HepG2 (cell line): ENCODE results near the gene SLFNL1. TPM values are rescaled to one million over a fixed set of nuclear protein-coding genes. Genes with fewer than 3 reads are reported as not detected.

Experiments
- GATAD1 ChIP-seq: IDR thresholded peaks from 2 replicates; pipeline ENCODE4 v1.6.1; 2016; ENCODE audit warnings: missing genetic modification reagents, missing compliant biosample characterization
- GATAD2A ChIP-seq: IDR thresholded peaks from 2 replicates; pipeline ENCODE4 v1.6.1; 2016
- GTF3A ChIP-seq: sonication (generic); formaldehyde crosslinking; conservative IDR thresholded peaks from 2 replicates; pipeline ENCODE4 v1.4.0; 2020; ENCODE audit warnings: mild to moderate bottlenecking, missing genetic modification reagents
- ISL2 ChIP-seq: sonication (generic); formaldehyde crosslinking; IDR thresholded peaks from 2 replicates; pipeline ENCODE4 v1.5.0; 2020; ENCODE audit warnings: missing genetic modification reagents
- MIER2 ChIP-seq: IDR thresholded peaks from 2 replicates; pipeline ENCODE4 v1.6.1; 2016; ENCODE audit warnings: missing biosample characterization, missing genetic modification reagents
- NR2F2 ChIP-seq: IDR thresholded peaks from 2 replicates; pipeline ENCODE4 v1.6.1; 2012; ENCODE audit warnings: low read depth, inconsistent platforms, borderline replicate concordance
- PRDM10 ChIP-seq: sonication (generic); formaldehyde crosslinking; IDR thresholded peaks from 2 replicates; pipeline ENCODE4 v1.4.0; 2020; ENCODE audit warnings: low read depth, missing genetic modification reagents
- XRCC5 ChIP-seq: fragments of 200-400 bp; formaldehyde crosslinking; optimal IDR thresholded peaks from 2 replicates; pipeline ENCODE3; 2017; ENCODE audit warnings: mild to moderate bottlenecking, low read length
- ZNF230 ChIP-seq: sonication (generic); formaldehyde crosslinking; IDR thresholded peaks from 2 replicates; pipeline ENCODE4 v1.4.0; 2020; ENCODE audit warnings: mild to moderate bottlenecking, missing genetic modification reagents
- ZNF280B ChIP-seq: sonication (generic); formaldehyde crosslinking; IDR thresholded peaks from 2 replicates; pipeline ENCODE4 v1.5.0; 2020; ENCODE audit warnings: missing genetic modification reagents, mild to moderate bottlenecking, borderline replicate concordance
- ZNF33B ChIP-seq: sonication (generic); formaldehyde crosslinking; IDR thresholded peaks from 2 replicates; pipeline ENCODE4 v1.5.1; 2020; ENCODE audit warnings: mild to moderate bottlenecking, missing genetic modification reagents
- ZNF430 ChIP-seq: sonication (generic); formaldehyde crosslinking; IDR thresholded peaks from 2 replicates; pipeline ENCODE4 v1.9.0; 2021; ENCODE audit warnings: mild to moderate bottlenecking, missing genetic modification reagents
- ZNF580 ChIP-seq: IDR thresholded peaks from 2 replicates; pipeline ENCODE4 v1.6.1; 2016; ENCODE audit warnings: low read depth, borderline replicate concordance
- ZNF615 ChIP-seq: sonication (generic); formaldehyde crosslinking; IDR thresholded peaks from 2 replicates; pipeline ENCODE4 v1.5.0; 2020; ENCODE audit warnings: mild to moderate bottlenecking, missing genetic modification reagents, borderline replicate concordance
- polyA plus RNA-seq, 8 experiments: library from polyadenylated mRNA; depleted of rRNA in 3 of 8; stranded (reverse) in 7 of 8; unstranded in 1 of 8; fragments of >200 nt; fragmentation: Illumina TruSeq in 4 of 8; extraction: Trizol in 4 of 8; gene quantifications; 2 replicates each; pipeline versions ENCODE4 v1.2.1 to v1.2.3, GENCODE V29; 2011 to 2016; ENCODE audit warnings: low read depth in 4 of 8, missing spikeins in 1 of 8, mixed read lengths in 1 of 8; ENCODE audit not compliant: insufficient read depth in 1 of 8
- total RNA-seq, 5 experiments: library from RNA; depleted of rRNA; stranded (reverse); fragments of >200 nt; fragmentation: Illumina TruSeq; extraction: Trizol; gene quantifications; 2 replicates each; pipeline ENCODE4 v1.2.3, GENCODE V29; 2016; ENCODE audit warnings: low read depth in 1 of 5
- TF ChIP-seq, protein P1 (sequence below): sonication (generic); formaldehyde crosslinking; conservative IDR thresholded peaks from 2 replicates; pipeline ENCODE4 v1.4.0; 2020; ENCODE audit warnings: mild to moderate bottlenecking, missing genetic modification reagents, moderate library complexity
- TF ChIP-seq, protein P2 (sequence below): sonication (generic); formaldehyde crosslinking; IDR thresholded peaks from 2 replicates; pipeline ENCODE4 v1.4.0; 2020; ENCODE audit warnings: missing genetic modification reagents, mild to moderate bottlenecking, borderline replicate concordance
- TF ChIP-seq, protein P3 (sequence below): sonication (generic); formaldehyde crosslinking; IDR thresholded peaks from 2 replicates; pipeline ENCODE4 v1.4.0; 2020; ENCODE audit warnings: low read depth, mild to moderate bottlenecking, missing genetic modification reagents

SLFNL1 gene
- total and polyA plus RNA-seq, 2 of the 13 experiments (the other 11 are each of a cell fraction or from before 2014, with no cell fraction given), result 0.07 to 0.20 TPM

- TF ChIP-seq ZNF580 (no peak), MIER2 (CRISPR knock-in tag) (no peak), ZNF230 (CRISPR knock-in tag) (no peak), ZNF430 (CRISPR knock-in tag) (no peak), ISL2 (CRISPR knock-in tag) (0 out of 2 replicates have a peak, but pooled peaks have one; percentile 20), PRDM10 (CRISPR knock-in tag) (0 out of 2 replicates have a peak, but pooled peaks have one; percentile 31), GATAD1 (CRISPR knock-in tag) (no peak), GATAD2A (CRISPR knock-in tag) (no peak), ZNF33B (CRISPR knock-in tag) (no peak), GTF3A (CRISPR knock-in tag) (no peak), ZNF280B (CRISPR knock-in tag) (no peak), NR2F2 (no peak), ZNF615 (CRISPR knock-in tag) (no peak), XRCC5 (peak; percentile 80)
- TF ChIP-seq, protein P1, sequence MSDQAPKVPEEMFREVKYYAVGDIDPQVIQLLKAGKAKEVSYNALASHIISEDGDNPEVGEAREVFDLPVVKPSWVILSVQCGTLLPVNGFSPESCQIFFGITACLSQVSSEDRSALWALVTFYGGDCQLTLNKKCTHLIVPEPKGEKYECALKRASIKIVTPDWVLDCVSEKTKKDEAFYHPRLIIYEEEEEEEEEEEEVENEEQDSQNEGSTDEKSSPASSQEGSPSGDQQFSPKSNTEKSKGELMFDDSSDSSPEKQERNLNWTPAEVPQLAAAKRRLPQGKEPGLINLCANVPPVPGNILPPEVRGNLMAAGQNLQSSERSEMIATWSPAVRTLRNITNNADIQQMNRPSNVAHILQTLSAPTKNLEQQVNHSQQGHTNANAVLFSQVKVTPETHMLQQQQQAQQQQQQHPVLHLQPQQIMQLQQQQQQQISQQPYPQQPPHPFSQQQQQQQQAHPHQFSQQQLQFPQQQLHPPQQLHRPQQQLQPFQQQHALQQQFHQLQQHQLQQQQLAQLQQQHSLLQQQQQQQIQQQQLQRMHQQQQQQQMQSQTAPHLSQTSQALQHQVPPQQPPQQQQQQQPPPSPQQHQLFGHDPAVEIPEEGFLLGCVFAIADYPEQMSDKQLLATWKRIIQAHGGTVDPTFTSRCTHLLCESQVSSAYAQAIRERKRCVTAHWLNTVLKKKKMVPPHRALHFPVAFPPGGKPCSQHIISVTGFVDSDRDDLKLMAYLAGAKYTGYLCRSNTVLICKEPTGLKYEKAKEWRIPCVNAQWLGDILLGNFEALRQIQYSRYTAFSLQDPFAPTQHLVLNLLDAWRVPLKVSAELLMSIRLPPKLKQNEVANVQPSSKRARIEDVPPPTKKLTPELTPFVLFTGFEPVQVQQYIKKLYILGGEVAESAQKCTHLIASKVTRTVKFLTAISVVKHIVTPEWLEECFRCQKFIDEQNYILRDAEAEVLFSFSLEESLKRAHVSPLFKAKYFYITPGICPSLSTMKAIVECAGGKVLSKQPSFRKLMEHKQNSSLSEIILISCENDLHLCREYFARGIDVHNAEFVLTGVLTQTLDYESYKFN (CRISPR knock-in tag), result no peak
- TF ChIP-seq, protein P2, sequence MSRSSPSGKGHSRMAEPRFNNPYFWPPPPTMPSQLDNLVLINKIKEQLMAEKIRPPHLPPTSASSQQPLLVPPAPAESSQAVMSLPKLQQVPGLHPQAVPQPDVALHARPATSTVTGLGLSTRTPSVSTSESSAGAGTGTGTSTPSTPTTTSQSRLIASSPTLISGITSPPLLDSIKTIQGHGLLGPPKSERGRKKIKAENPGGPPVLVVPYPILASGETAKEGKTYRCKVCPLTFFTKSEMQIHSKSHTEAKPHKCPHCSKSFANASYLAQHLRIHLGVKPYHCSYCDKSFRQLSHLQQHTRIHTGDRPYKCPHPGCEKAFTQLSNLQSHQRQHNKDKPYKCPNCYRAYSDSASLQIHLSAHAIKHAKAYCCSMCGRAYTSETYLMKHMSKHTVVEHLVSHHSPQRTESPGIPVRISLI (CRISPR knock-in tag), result no peak
- TF ChIP-seq, protein P3, sequence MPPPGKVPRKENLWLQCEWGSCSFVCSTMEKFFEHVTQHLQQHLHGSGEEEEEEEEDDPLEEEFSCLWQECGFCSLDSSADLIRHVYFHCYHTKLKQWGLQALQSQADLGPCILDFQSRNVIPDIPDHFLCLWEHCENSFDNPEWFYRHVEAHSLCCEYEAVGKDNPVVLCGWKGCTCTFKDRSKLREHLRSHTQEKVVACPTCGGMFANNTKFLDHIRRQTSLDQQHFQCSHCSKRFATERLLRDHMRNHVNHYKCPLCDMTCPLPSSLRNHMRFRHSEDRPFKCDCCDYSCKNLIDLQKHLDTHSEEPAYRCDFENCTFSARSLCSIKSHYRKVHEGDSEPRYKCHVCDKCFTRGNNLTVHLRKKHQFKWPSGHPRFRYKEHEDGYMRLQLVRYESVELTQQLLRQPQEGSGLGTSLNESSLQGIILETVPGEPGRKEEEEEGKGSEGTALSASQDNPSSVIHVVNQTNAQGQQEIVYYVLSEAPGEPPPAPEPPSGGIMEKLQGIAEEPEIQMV (CRISPR knock-in tag), result no peak
These were observed 17.8 kb downstream of the SLFNL1 start (continued) for GRCh38 chr1:41003640-41004220.
